ENCODE results near the gene HGFAC.

HGFAC gene

GRCh38 chr4:3471098-3471760 is 29.5 kb downstream of the HGFAC start:
- in situ Hi-C loops (cut with HindIII; ENCODE audit: low sequenced_read_pairs), result loop anchor here (5.0 kb wide), 1 partner anchor 34 kb away; no protein-coding TSS in a partner anchor

GRCh38 chr4:3471886-3472285 is 30.1 kb downstream of the HGFAC start:
- in situ Hi-C loops (cut with HindIII; ENCODE audit: low sequenced_read_pairs), result loop anchor here (5.0 kb wide), 1 partner anchor 35 kb away; no protein-coding TSS in a partner anchor

GRCh38 chr4:3472411-3473141 is 30.8 kb downstream of the HGFAC start:
- in situ Hi-C loops (cut with HindIII; ENCODE audit: low sequenced_read_pairs), result loop anchor here (5.0 kb wide), 1 partner anchor 35 kb away; no protein-coding TSS in a partner anchor

- in situ Hi-C loops (cut with HindIII; ENCODE audit: low sequenced_read_pairs), result loop anchor here (5.0 kb wide), 1 partner anchor 36 kb away; no protein-coding TSS in a partner anchor
These were observed 31.6 kb downstream of the HGFAC start for GRCh38 chr4:3473181-3473950.

GRCh38 chr4:3473996-3474765 is 32.4 kb downstream of the HGFAC start:
- in situ Hi-C loops (cut with HindIII; ENCODE audit: low sequenced_read_pairs), result loop anchor here (5.0 kb wide), 1 partner anchor 37 kb away; no protein-coding TSS in a partner anchor

GRCh38 chr4:3475041-3475712 is 33.4 kb downstream of the HGFAC start:
- in situ Hi-C loops (cut with HindIII; ENCODE audit: low sequenced_read_pairs), result no loop called here

- in situ Hi-C loops (cut with HindIII; ENCODE audit: low sequenced_read_pairs), result no loop called here
These were observed 34.0 kb downstream of the HGFAC start for GRCh38 chr4:3475713-3476260.

- in situ Hi-C loops (cut with HindIII; ENCODE audit: low sequenced_read_pairs), result no loop called here
These were observed 34.6 kb downstream of the HGFAC start for GRCh38 chr4:3476341-3476747.

- in situ Hi-C loops (cut with HindIII; ENCODE audit: low sequenced_read_pairs), result no loop called here
These were observed 35.4 kb downstream of the HGFAC start for GRCh38 chr4:3476936-3477749.

- in situ Hi-C loops (cut with HindIII; ENCODE audit: low sequenced_read_pairs), result no loop called here
These were observed 36.1 kb downstream of the HGFAC start for GRCh38 chr4:3477750-3478430.

- in situ Hi-C loops (cut with HindIII; ENCODE audit: low sequenced_read_pairs), result no loop called here
These were observed 36.9 kb downstream of the HGFAC start for GRCh38 chr4:3478446-3479357.

GRCh38 chr4:3479358-3480101 is 37.8 kb downstream of the HGFAC start:
- in situ Hi-C loops (cut with HindIII; ENCODE audit: low sequenced_read_pairs), result no loop called here

GRCh38 chr4:3480528-3481112 is 38.9 kb downstream of the HGFAC start:
- in situ Hi-C loops (cut with HindIII; ENCODE audit: low sequenced_read_pairs), result no loop called here

GRCh38 chr4:3481113-3481531 is 39.4 kb downstream of the HGFAC start:
- in situ Hi-C loops (cut with HindIII; ENCODE audit: low sequenced_read_pairs), result no loop called here

GRCh38 chr4:3481783-3482393 is 40.1 kb downstream of the HGFAC start:
- in situ Hi-C loops (cut with HindIII; ENCODE audit: low sequenced_read_pairs), result no loop called here

GRCh38 chr4:3482707-3483106 is 40.9 kb downstream of the HGFAC start:
- in situ Hi-C loops (cut with HindIII; ENCODE audit: low sequenced_read_pairs), result no loop called here

Measured in endothelial cell of hepatic sinusoid (primary cell).